GM21360 (cell line): ENCODE results near the gene WASF2.

Experiments
- ATAC-seq: cut with Tn5 transposase; IDR thresholded peaks from one replicate; pipeline ENCODE4 v1.9.1; 2021; ENCODE audit warnings: mild to moderate bottlenecking, moderate library complexity; ENCODE audit not compliant: unreplicated experiment

The WASF2 gene

GRCh38 chr1:27363766-27364695 is 125.9 kb downstream of the WASF2 start:
- no peak for ATAC-seq

- ATAC-seq, result no peak
Observed at GRCh38 chr1:27361553-27361952, 128.4 kb downstream of the WASF2 start.

- ATAC-seq, result no peak
Observed at GRCh38 chr1:27361044-27361402, 128.9 kb downstream of the WASF2 start.

- ATAC-seq, result no peak
Observed at GRCh38 chr1:27360159-27361043, 129.6 kb downstream of the WASF2 start.

GRCh38 chr1:27359822-27360158 is 130.2 kb downstream of the WASF2 start:
- no peak for ATAC-seq

GRCh38 chr1:27358928-27359313 is 131.0 kb downstream of the WASF2 start:
- ATAC-seq, result no peak

GRCh38 chr1:27358038-27358927 is 131.7 kb downstream of the WASF2 start:
- ATAC-seq, result no peak

- no peak for ATAC-seq
Observed at GRCh38 chr1:27357281-27358037, 132.5 kb downstream of the WASF2 start.

GRCh38 chr1:27356619-27357280 is 133.2 kb downstream of the WASF2 start:
- no peak for ATAC-seq

- ATAC-seq, result no peak
Observed at GRCh38 chr1:27356277-27356618, 133.7 kb downstream of the WASF2 start.

- no peak for ATAC-seq
Observed at GRCh38 chr1:27355683-27356082, 134.3 kb downstream of the WASF2 start.
